ENCODE measurements around the gene KLHL21. TPM values are rescaled to one million over a fixed set of nuclear protein-coding genes. Genes with fewer than 3 reads are reported as not detected.

Gene KLHL21
- total RNA-seq = 23.6 and 53.9 TPM in 2 replicates

GRCh38 chr1:6602669-6603237 lies at the start of gene KLHL21:
KLHL21 (minus strand) TSS chr1:6602869; CDS start chr1:6602817, 52 bp downstream.

GRCh38 chr1:6624710-6625583 lies 22.3 kb upstream of the KLHL21 start, which contains the start of gene THAP3:
THAP3 (plus strand) TSS chr1:6624868; CDS start chr1:6625219, 351 bp downstream.

GRCh38 chr1:6613361-6614018 lies 10.8 kb upstream of the KLHL21 start, which contains the start of gene PHF13:
PHF13 (plus strand) TSS chr1:6613731; CDS start chr1:6614067, 336 bp downstream.

GRCh38 chr1:6579374-6580118 lies 23.1 kb downstream of the KLHL21 start, which contains the start of gene ZBTB48:
ZBTB48 (plus strand) TSS chr1:6579994; CDS start chr1:6580610, 616 bp downstream.

GRCh38 chr1:6554907-6555778 lies 47.5 kb downstream of the KLHL21 start, which contains the start of gene TAS1R1:
TAS1R1 (plus strand) TSS chr1:6555307; CDS start chr1:6555374, 67 bp downstream.

GRCh38 chr1:6554031-6554906 lies 48.4 kb downstream of the KLHL21 start, which contains the start of gene NOL9:
NOL9 (minus strand) TSS chr1:6554513; CDS start chr1:6554502, 11 bp downstream.

Other genes starting within 250 kb of the KLHL21 start
- 60.0 and 97.4 TPM in 2 replicates for gene ACOT7, start 209.1 kb downstream of the KLHL21 start, total RNA-seq
- 0.25 and 0.65 TPM in 2 replicates for gene HES2, start 182.9 kb downstream of the KLHL21 start, total RNA-seq
- 0.25 and 0.33 TPM in 2 replicates for gene ESPN, start 178.1 kb downstream of the KLHL21 start, total RNA-seq
- gene TNFRSF25, start 136.7 kb downstream of the KLHL21 start, total RNA-seq = 4.2 and 8.0 TPM in 2 replicates
- gene PLEKHG5, start 111.2 kb downstream of the KLHL21 start, total RNA-seq = 14.2 and 16.1 TPM in 2 replicates
- gene NOL9, start 48.4 kb downstream of the KLHL21 start, total RNA-seq = 16.4 and 23.8 TPM in 2 replicates
- not detected in 2 replicates for gene TAS1R1, start 47.6 kb downstream of the KLHL21 start, total RNA-seq
- gene ZBTB48, start 22.9 kb downstream of the KLHL21 start, total RNA-seq = 10.3 and 20.4 TPM in 2 replicates
- 8.0 and 16.1 TPM in 2 replicates for gene PHF13, start 10.9 kb upstream of the KLHL21 start, total RNA-seq
- 23.3 and 31.4 TPM in 2 replicates for gene THAP3, start 22.0 kb upstream of the KLHL21 start, total RNA-seq
- 42.9 and 47.9 TPM in 2 replicates for gene DNAJC11, start 98.9 kb upstream of the KLHL21 start, total RNA-seq
- 36.5 and 57.4 TPM in 2 replicates for gene CAMTA1, start 182.6 kb upstream of the KLHL21 start, total RNA-seq